ENCODE results near the gene RNF44.

RNF44 gene

GRCh38 chr5:176545388-176545736, 8.2 kb upstream of the RNF44 start:
- in situ Hi-C loops (cut with HindIII; ENCODE audit: low pct_ligation_motif_present, low sequenced_read_pairs) = no loop called here
- H3K27ac ChIP-seq = no peak overlapping the region

DNA sequence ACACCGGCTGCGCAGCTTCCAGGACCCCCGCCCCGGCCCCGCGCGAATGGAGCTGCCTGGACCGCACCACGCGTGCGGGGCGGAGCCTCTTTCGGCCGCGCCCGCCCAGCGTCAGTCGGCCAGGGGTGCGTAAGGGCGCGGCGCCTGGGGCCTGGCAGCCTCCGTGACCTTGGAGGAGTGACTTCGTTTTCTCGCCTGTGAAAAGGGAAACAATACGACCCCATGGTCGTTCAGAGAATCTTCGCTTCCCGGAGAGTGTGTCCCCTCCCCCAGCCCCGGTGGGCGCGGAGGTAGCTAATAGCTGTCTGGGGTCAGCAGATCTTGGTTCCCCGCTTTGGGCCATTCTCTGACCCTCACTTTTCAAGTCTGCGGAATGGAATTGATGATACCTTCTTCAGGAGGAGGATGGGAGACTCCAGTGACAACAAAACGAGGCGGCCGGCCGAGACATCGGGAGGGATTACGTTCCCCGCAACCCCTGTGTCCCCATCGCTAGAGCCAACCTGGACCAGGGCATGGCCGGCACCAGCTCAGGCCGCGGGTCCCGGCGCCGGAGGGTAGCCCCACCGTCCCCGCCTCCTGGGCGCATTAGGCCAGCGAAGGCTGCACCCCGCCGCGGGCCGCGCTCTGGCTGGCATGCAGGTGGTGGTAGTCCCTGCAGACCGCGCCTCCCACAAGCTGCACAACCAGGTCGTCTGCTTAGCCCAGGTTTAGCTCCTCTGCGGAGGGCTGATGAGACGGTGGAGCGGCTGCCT, 6.4 kb upstream of the RNF44 start:
- in situ Hi-C loops (cut with HindIII; ENCODE audit: low pct_ligation_motif_present, low sequenced_read_pairs) = no loop called here
- Histone ChIP-seq H3K27ac (no peak overlapping the region), H3K27me3 (replicated peaks) (no peaks in the 10 kb centered on the region), H3K4me3 (ENCODE audit: low read depth, low read length) (peak overlapping the region; percentile 61), H3K36me3 (replicated peaks) (no peaks in the 10 kb centered on the region)
- DNase-seq = no peak
- TF ChIP-seq, protein P1, sequence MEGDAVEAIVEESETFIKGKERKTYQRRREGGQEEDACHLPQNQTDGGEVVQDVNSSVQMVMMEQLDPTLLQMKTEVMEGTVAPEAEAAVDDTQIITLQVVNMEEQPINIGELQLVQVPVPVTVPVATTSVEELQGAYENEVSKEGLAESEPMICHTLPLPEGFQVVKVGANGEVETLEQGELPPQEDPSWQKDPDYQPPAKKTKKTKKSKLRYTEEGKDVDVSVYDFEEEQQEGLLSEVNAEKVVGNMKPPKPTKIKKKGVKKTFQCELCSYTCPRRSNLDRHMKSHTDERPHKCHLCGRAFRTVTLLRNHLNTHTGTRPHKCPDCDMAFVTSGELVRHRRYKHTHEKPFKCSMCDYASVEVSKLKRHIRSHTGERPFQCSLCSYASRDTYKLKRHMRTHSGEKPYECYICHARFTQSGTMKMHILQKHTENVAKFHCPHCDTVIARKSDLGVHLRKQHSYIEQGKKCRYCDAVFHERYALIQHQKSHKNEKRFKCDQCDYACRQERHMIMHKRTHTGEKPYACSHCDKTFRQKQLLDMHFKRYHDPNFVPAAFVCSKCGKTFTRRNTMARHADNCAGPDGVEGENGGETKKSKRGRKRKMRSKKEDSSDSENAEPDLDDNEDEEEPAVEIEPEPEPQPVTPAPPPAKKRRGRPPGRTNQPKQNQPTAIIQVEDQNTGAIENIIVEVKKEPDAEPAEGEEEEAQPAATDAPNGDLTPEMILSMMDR (IDR thresholded peaks at IDR 0.05; ENCODE audit: low read depth, low read length, missing control alignments) = no peak

More at GRCh38 chr5:176545388-176545736, 8.2 kb upstream of the RNF44 start:
- Histone ChIP-seq H3K27me3 (replicated peaks) (no peaks in the 10 kb centered on the region), H3K4me3 (ENCODE audit: low read depth, low read length) (no peak overlapping the region), H3K36me3 (replicated peaks) (no peaks in the 10 kb centered on the region)
- TF ChIP-seq, protein P1 (IDR thresholded peaks at IDR 0.05; ENCODE audit: low read depth, low read length, missing control alignments) = no peak
- no peak for DNase-seq

DNA sequence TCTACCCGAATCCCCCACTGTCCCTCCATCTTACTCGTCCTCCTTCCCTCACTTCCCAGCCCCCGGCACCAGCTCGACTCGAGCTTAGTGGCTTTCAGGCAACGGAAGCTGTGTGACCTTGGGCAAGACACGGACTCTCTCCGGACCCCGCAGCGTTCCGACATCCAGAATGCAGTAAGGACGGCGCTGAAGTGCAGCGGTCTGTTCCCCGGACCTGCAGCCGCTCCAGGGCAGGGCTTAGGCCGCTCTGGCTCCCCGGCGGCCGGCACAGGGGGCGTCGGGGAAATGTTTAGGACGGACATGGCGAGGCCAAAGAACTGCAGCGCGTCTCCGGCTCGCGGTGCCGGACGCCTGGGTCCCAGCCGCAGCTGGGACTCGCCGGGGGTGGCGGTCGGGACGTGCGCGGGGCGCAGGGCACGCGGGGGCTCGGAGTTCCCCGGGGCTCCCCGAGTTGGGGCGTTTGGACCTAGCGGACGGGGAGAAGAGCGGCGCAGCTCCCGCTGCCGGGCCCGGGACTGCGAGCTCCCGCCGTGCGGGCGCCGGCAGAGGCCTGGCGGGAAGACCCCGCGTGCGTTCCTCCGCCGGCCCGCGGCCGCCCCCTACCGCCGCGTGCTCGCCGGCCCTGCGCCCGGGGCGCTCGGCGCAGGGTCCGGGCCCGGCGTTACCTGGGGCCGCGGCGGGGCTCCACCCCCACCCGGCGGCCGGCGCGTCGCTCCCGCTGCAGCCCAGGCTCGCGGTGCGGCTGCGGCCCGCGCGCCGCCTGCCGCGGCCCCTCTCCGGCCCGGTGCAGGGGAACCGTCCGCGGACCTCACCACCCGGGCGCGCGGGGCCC, 5.6 kb upstream of the RNF44 start:
- Histone ChIP-seq H3K36me3 (replicated peaks) (no peaks in the 10 kb centered on the region), H3K27ac (no peak overlapping the region), H3K4me3 (ENCODE audit: low read depth, low read length) (peak overlapping the region; percentile 61), H3K27me3 (replicated peaks) (no peaks in the 10 kb centered on the region)
- in situ Hi-C loops (cut with HindIII; ENCODE audit: low pct_ligation_motif_present, low sequenced_read_pairs) = no loop called here
- TF ChIP-seq, protein P1 (IDR thresholded peaks at IDR 0.05; ENCODE audit: low read depth, low read length, missing control alignments) = no peak
- no peak for DNase-seq

- Histone ChIP-seq H3K36me3 (replicated peaks) (no peaks in the 10 kb centered on the region), H3K4me3 (ENCODE audit: low read depth, low read length) (peak overlapping the region; percentile 61), H3K27ac (no peak overlapping the region), H3K27me3 (replicated peaks) (no peaks in the 10 kb centered on the region)
- TF ChIP-seq, protein P1 (IDR thresholded peaks at IDR 0.05; ENCODE audit: low read depth, low read length, missing control alignments) = no peak
- no peak for DNase-seq
- in situ Hi-C loops (cut with HindIII; ENCODE audit: low pct_ligation_motif_present, low sequenced_read_pairs) = no loop called here
Observed at GRCh38 chr5:176542135-176542595, 5.0 kb upstream of the RNF44 start.

DNA sequence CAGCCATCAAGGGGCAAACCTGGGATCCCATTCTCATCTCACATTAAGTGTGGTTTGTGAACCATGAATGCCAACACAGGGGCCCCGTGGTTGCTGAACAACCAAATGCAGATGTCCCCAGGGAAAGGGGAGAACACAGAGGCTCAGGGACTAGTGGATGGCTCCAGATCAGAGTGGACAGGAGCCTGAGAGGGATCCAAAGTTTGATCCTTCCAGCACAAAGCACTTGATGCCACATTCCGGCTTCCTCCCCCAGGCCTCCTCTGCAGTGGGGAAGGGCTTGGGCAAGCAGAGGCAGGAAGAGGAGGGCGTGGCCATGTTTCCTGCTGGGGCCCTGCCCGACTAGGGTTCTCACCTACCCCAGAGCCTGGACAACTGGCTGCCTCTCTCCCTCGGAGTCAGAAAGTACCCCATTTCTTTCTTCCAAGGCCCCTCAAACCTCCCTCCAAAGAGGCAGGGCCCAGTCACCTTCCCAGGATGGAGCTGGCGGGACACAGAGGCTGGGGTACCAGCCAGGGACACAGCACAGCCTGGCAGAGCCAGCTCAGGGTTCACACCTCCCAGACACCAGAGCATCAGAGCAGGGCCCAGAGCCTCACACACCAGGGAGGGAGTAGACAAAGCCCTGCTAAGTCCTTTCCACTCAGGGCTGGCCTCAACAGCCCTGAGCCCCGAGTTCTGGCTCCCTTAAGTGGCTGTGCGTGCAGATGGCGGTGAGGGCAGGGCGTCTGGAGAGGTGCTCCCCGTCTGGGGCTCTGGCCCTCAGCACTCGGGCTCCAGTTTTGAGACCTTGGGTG, 4.3 kb upstream of the RNF44 start:
- in situ Hi-C loops (cut with HindIII; ENCODE audit: low pct_ligation_motif_present, low sequenced_read_pairs) = no loop called here
- no peak for DNase-seq
- Histone ChIP-seq H3K4me3 (ENCODE audit: low read depth, low read length) (no peak overlapping the region), H3K36me3 (replicated peaks) (no peaks in the 10 kb centered on the region), H3K27ac (no peak overlapping the region), H3K27me3 (replicated peaks) (no peaks in the 10 kb centered on the region)
- TF ChIP-seq, protein P1 (IDR thresholded peaks at IDR 0.05; ENCODE audit: low read depth, low read length, missing control alignments) = no peak
